ENCODE data around the gene CPNE9. TPM values are rescaled to one million over a fixed set of nuclear protein-coding genes. Genes with fewer than 3 reads are reported as not detected.
A peak's percentile ranks its signal among the peaks of the same experiment; 100 is the strongest.

CPNE9 gene
- total RNA-seq, 2 experiments from 2014 or later, result not detected

- intact Hi-C loops (cut with micrococcal nuclease), result no loop called here
- peak; percentile 48 for DNase-seq
- POLR2A ChIA-PET, result no interaction called here
- no peaks in the 10 kb centered on the region for H3K9me3 Mint-ChIP-seq
- no peak overlapping the region for H3K27ac Mint-ChIP-seq
- H3K4me1 Mint-ChIP-seq (ENCODE audit: low read depth), result peaks cover 9% of the 10 kb centered on the region
- H3K4me3 Mint-ChIP-seq, result no peak overlapping the region
- H3K27me3 Mint-ChIP-seq, result peaks cover 13% of the 10 kb centered on the region
- H3K36me3 Mint-ChIP-seq, result peaks cover 24% of the 10 kb centered on the region
- CTCF ChIA-PET, result no interaction called here
These were observed 1.0 kb downstream of the CPNE9 start for GRCh38 chr3:9704347-9705322.

DNA sequence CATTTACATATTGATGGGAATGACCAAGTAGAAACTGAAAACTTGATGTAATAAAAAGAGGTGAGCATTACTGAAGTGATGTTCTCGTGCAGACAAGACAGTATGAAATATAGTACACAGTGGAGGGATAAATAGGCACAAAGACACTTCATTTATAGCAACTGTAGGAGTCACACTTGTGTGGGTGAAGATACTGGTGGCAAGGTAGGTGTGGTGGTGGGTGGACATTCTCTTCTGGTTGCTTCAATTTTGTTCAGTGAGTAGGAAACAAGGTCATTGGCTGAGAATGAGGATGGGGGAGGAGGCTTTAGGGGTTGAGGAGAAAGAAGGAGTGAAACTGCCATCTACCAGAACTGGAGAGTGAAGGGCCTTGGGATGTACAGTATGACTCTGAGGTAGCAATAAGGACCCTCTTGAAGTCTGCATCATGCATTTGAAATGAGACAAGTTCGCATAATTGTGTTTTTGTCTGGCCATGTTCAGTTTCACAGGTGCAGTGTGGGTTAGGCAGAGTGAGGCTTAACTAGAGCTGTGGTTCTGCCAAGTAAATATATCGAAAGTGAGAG is 6.6 kb downstream of the CPNE9 start:
- peaks cover 7% of the 10 kb centered on the region for H3K4me1 Mint-ChIP-seq (ENCODE audit: low read depth)
- intact Hi-C loops (cut with micrococcal nuclease), result no loop called here
- no peak overlapping the region for H3K4me3 Mint-ChIP-seq
- H3K9me3 Mint-ChIP-seq, result no peaks in the 10 kb centered on the region
- H3K27me3 Mint-ChIP-seq, result no peaks in the 10 kb centered on the region
- H3K36me3 Mint-ChIP-seq, result no peaks in the 10 kb centered on the region
- DNase-seq, result no peak
- ChIA-PET CTCF (no interaction called here), POLR2A (no interaction called here)
- no peak overlapping the region for H3K27ac Mint-ChIP-seq

DNA sequence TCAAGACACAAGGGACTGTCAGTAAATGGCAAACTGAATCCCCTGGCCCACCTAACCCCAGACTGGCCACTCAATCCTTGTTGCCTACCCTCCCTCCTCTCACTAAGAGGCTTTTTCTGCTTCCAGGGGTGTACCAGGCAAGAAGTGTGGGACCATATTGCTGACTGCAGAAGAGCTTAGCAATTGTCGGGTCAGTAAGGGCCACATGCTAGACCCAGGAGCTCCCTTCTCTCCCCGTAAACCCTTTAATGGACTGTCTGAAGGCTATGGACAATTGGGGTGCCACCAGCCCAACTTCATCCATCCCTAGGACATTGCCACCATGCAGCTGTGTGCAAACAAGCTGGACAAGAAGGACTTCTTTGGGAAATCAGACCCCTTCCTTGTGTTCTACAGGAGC is 8.8 kb downstream of the CPNE9 start:
- intact Hi-C loops (cut with micrococcal nuclease), result no loop called here
- POLR2A ChIA-PET, result no interaction called here
- H3K9me3 Mint-ChIP-seq, result no peaks in the 10 kb centered on the region
- H3K27ac Mint-ChIP-seq, result no peak overlapping the region
- no peaks in the 10 kb centered on the region for H3K27me3 Mint-ChIP-seq
- no peak overlapping the region for H3K4me3 Mint-ChIP-seq
- CTCF ChIA-PET, result interaction anchor here (1.1 to 1.4 kb wide), 2 partner anchors 16 to 20 kb away, joined by 3 read pairs; no protein-coding TSS in a partner anchor
- no peaks in the 10 kb centered on the region for H3K36me3 Mint-ChIP-seq
- peaks cover 7% of the 10 kb centered on the region for H3K4me1 Mint-ChIP-seq (ENCODE audit: low read depth)
- no peak for DNase-seq

DNA sequence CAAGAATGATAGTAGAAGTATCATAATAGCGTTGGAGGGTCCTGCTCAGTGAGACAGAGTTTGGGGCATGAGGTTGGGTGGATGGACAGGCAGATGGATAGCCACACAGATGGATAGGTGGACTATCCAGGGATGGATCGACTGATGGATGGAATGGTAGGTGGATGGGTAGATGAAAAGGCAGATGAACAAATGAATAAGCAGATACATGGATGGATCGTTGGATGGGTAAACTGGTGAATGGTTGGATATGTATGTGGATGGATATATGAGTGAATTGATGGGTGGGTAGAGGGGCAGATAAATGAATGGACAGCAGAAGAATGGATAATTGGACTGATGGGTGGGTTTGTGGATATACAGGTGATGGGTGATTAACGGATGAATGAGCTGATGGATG is 9.5 kb downstream of the CPNE9 start:
- ChIA-PET CTCF (no interaction called here), POLR2A (no interaction called here)
- Mint-ChIP-seq H3K9me3 (no peaks in the 10 kb centered on the region), H3K4me1 (ENCODE audit: low read depth) (peaks cover 10% of the 10 kb centered on the region), H3K4me3 (no peak overlapping the region), H3K27me3 (no peaks in the 10 kb centered on the region), H3K36me3 (no peaks in the 10 kb centered on the region), H3K27ac (no peak overlapping the region)
- no peak for DNase-seq
- intact Hi-C loops (cut with micrococcal nuclease), result no loop called here

DNA sequence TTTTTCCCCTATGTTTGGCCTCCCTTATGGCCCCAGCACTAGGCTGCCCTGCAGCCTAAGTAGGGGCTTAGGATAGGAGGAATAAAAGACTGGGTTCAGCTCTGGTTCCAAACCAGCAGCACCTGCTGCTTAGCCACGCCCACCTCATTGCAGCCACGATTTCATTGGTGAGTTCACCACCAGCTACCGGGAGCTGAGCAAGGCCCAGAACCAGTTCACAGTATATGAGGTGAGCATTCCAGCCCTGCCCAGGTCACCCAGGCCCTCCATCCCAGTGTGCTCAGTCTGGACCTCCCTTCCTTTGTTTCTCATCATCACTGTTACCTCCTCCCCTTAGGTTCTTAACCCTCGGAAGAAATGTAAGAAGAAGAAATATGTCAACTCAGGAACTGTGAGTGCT is 11.5 kb downstream of the CPNE9 start:
- no peak overlapping the region for H3K27ac Mint-ChIP-seq
- no peak for DNase-seq
- no peaks in the 10 kb centered on the region for H3K36me3 Mint-ChIP-seq
- intact Hi-C loops (cut with micrococcal nuclease), result loop anchor here (5.0 kb wide), 1 partner anchor 217 kb away; the partner anchor contains the start of gene CRELD1
- ChIA-PET CTCF (interaction anchor here (1.0 to 1.8 kb wide), 2 partner anchors 12 to 79 kb away, joined by 3 to 9 read pairs; no protein-coding TSS in a partner anchor), POLR2A (no interaction called here)
- H3K27me3 Mint-ChIP-seq, result no peaks in the 10 kb centered on the region
- no peaks in the 10 kb centered on the region for H3K9me3 Mint-ChIP-seq
- peaks cover 8% of the 10 kb centered on the region for H3K4me1 Mint-ChIP-seq (ENCODE audit: low read depth)
- H3K4me3 Mint-ChIP-seq, result no peak overlapping the region

- H3K9me3 Mint-ChIP-seq, result no peaks in the 10 kb centered on the region
- no peak overlapping the region for H3K27ac Mint-ChIP-seq
- peaks cover 4% of the 10 kb centered on the region for H3K4me1 Mint-ChIP-seq (ENCODE audit: low read depth)
- intact Hi-C loops (cut with micrococcal nuclease), result loop anchor here (5.0 kb wide), 1 partner anchor 216 kb away; the partner anchor contains the start of gene CRELD1
- POLR2A ChIA-PET, result no interaction called here
- H3K36me3 Mint-ChIP-seq, result no peaks in the 10 kb centered on the region
- DNase-seq, result peak; percentile 71
- H3K4me3 Mint-ChIP-seq, result no peak overlapping the region
- CTCF ChIA-PET, result interaction anchor here (0.6 to 1.8 kb wide), 8 partner anchors 11 to 350 kb away, joined by 3 to 9 read pairs (median 3); partner anchors contain the start of gene OGG1
- no peaks in the 10 kb centered on the region for H3K27me3 Mint-ChIP-seq
These were observed 12.3 kb downstream of the CPNE9 start for GRCh38 chr3:9715764-9716437.

GRCh38 chr3:9716801-9717555 is 13.3 kb downstream of the CPNE9 start:
- H3K9me3 Mint-ChIP-seq, result no peaks in the 10 kb centered on the region
- H3K27me3 Mint-ChIP-seq, result no peaks in the 10 kb centered on the region
- no peaks in the 10 kb centered on the region for H3K36me3 Mint-ChIP-seq
- H3K4me3 Mint-ChIP-seq, result no peak overlapping the region
- H3K4me1 Mint-ChIP-seq (ENCODE audit: low read depth), result peaks cover 4% of the 10 kb centered on the region
- H3K27ac Mint-ChIP-seq, result no peak overlapping the region
- ChIA-PET POLR2A (no interaction called here), CTCF (interaction anchor here (1.1 kb wide), 1 partner anchor 14 kb away, joined by 4 read pairs; no protein-coding TSS in a partner anchor)
- no peak for DNase-seq
- intact Hi-C loops (cut with micrococcal nuclease), result loop anchor here (5.0 kb wide), 1 partner anchor 215 kb away; the partner anchor contains the start of gene CRELD1

- POLR2A ChIA-PET, result no interaction called here
- intact Hi-C loops (cut with micrococcal nuclease), result loop anchor here (5.0 kb wide), 1 partner anchor 215 kb away; the partner anchor contains the start of gene CRELD1
- Mint-ChIP-seq H3K4me3 (no peak overlapping the region), H3K4me1 (ENCODE audit: low read depth) (peaks cover 4% of the 10 kb centered on the region), H3K27ac (no peak overlapping the region), H3K27me3 (no peaks in the 10 kb centered on the region), H3K9me3 (no peaks in the 10 kb centered on the region), H3K36me3 (no peaks in the 10 kb centered on the region)
- no peak for DNase-seq
- CTCF ChIA-PET, result interaction anchor here (1.1 to 1.4 kb wide), 2 partner anchors 10 to 15 kb away, joined by 4 to 7 read pairs; no protein-coding TSS in a partner anchor
These were observed 13.9 kb downstream of the CPNE9 start for GRCh38 chr3:9717563-9717962.

GRCh38 chr3:9718118-9718517 is 14.5 kb downstream of the CPNE9 start:
- POLR2A ChIA-PET, result no interaction called here
- H3K36me3 Mint-ChIP-seq, result no peaks in the 10 kb centered on the region
- H3K9me3 Mint-ChIP-seq, result no peaks in the 10 kb centered on the region
- H3K27me3 Mint-ChIP-seq, result no peaks in the 10 kb centered on the region
- peaks cover 4% of the 10 kb centered on the region for H3K4me1 Mint-ChIP-seq (ENCODE audit: low read depth)
- H3K4me3 Mint-ChIP-seq, result no peak overlapping the region
- CTCF ChIA-PET, result interaction anchor here (1.1 to 1.4 kb wide), 2 partner anchors 9 to 16 kb away, joined by 4 to 7 read pairs; no protein-coding TSS in a partner anchor
- no peak overlapping the region for H3K27ac Mint-ChIP-seq
- DNase-seq, result no peak
- intact Hi-C loops (cut with micrococcal nuclease), result loop anchor here (5.0 kb wide), 1 partner anchor 214 kb away; the partner anchor contains the start of gene CRELD1

DNA sequence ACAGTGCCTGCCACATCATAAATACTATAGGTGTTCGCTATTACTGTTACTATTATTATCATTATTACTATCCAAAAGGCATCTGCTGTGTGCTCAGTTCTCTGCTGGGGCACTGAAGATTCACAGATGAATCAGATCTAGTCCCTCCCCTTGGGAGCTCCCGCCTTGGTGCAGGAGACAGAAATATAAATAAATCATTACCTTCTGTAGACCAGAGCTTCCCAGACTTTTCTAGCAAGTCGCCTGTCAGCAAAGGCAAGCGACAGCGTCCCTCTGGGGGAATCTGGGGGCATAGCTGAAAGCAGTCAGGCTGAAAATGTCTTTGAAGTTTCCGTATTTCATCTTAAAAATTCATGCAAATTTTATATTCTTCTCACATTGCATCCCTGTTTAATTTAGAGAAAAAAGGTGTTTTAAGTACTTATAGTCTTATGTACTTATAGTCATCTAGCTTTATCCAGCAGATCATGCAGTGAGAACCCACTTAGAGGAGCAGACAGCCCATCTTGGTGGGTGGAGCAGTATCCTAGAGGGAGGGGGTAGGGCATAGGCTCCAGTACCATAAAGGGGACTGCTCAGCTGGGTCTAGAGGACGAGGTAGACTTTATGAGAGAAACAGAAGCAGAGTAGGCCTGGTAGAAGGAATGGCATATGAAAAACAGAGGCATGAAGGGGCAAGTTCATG is 17.5 kb downstream of the CPNE9 start:
- no peaks in the 10 kb centered on the region for H3K27me3 Mint-ChIP-seq
- no peaks in the 10 kb centered on the region for H3K36me3 Mint-ChIP-seq
- H3K9me3 Mint-ChIP-seq, result no peaks in the 10 kb centered on the region
- no peak overlapping the region for H3K4me3 Mint-ChIP-seq
- no peak overlapping the region for H3K27ac Mint-ChIP-seq
- DNase-seq, result no peak
- CTCF ChIA-PET, result no interaction called here
- intact Hi-C loops (cut with micrococcal nuclease), result no loop called here
- POLR2A ChIA-PET, result interaction anchor here (0.6 kb wide), 1 partner anchor 738 kb away, joined by 4 read pairs; no protein-coding TSS in a partner anchor
- peaks cover 4% of the 10 kb centered on the region for H3K4me1 Mint-ChIP-seq (ENCODE audit: low read depth)

DNA sequence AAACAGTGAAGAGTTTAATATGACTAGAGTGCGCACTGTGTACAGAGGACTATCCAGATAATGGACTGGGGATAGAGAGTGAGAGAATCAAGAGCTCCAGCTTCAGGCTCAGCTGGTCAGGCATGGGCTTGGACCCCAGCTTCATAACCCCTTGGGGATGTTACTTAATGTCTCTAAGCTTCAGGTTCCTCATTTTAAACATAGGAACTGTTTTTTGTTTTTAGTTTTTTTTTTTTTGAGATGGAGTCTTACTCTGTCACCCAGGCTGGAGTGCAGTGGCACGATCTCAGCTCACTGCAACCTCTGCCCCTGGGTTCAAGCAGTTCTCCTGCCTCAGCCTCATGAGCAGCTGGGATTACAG is 18.0 kb downstream of the CPNE9 start:
- no peaks in the 10 kb centered on the region for H3K27me3 Mint-ChIP-seq
- no peak overlapping the region for H3K4me3 Mint-ChIP-seq
- CTCF ChIA-PET, result no interaction called here
- no peaks in the 10 kb centered on the region for H3K36me3 Mint-ChIP-seq
- no peaks in the 10 kb centered on the region for H3K9me3 Mint-ChIP-seq
- no peak for DNase-seq
- peaks cover 6% of the 10 kb centered on the region for H3K4me1 Mint-ChIP-seq (ENCODE audit: low read depth)
- intact Hi-C loops (cut with micrococcal nuclease), result no loop called here
- POLR2A ChIA-PET, result interaction anchor here (0.6 kb wide), 1 partner anchor 739 kb away, joined by 4 read pairs; no protein-coding TSS in a partner anchor
- H3K27ac Mint-ChIP-seq, result no peak overlapping the region
